Lower lobe of right lung (tissue), 2 donors: ENCODE results near the gene CRY1. TPM values are rescaled to one million over a fixed set of nuclear protein-coding genes. Genes with fewer than 3 reads are reported as not detected.

Source experiments
- ATAC-seq, 2 donors: fragments of 200-7000 bp; cut with Tn5 transposase; one replicate each; pipeline ENCODE4 v1.9.1; 2020 to 2022; ENCODE audit warnings: mild to moderate bottlenecking in 2 of 2, moderate library complexity in 2 of 2
- DNase-seq: peaks from one replicate; pipeline ENCODE4 v3.0.0-alpha.2; 2020
- H3K27ac ChIP-seq: fragments of 200-600 bp; one replicate; pipeline ENCODE4 v1.8.0; 2022
- H3K27me3 ChIP-seq: fragments of 200-600 bp; one replicate; pipeline ENCODE4 v1.8.0; 2022; ENCODE audit warnings: low read depth
- H3K36me3 ChIP-seq: fragments of 200-600 bp; one replicate; pipeline ENCODE4 v1.8.0; 2022; ENCODE audit warnings: mild to moderate bottlenecking
- H3K4me1 ChIP-seq: fragments of 200-600 bp; one replicate; pipeline ENCODE4 v1.8.0; 2022
- H3K4me3 ChIP-seq: fragments of 200-600 bp; one replicate; pipeline ENCODE4 v1.8.0; 2022; ENCODE audit warnings: mild to moderate bottlenecking
- H3K9me3 ChIP-seq: fragments of 200-600 bp; one replicate; pipeline ENCODE4 v1.8.0; 2022
- CTCF ChIP-seq: fragments of 200-600 bp; IDR thresholded peaks from one replicate; pipeline ENCODE4 v1.8.0; 2022; ENCODE audit warnings: antibody characterized with exemption, mild to moderate bottlenecking
- intact Hi-C: fragments of 100-400 bp; cut with DNase I; formaldehyde crosslinking; loops from one replicate; pipeline ENCODE4 v1.11.0; 2022
- total RNA-seq: library from RNA; stranded (reverse); fragmentation: NEBNext Ultra II Directional; extraction: Animal tissue kit (Norgen Biotek cat#: 25700); gene quantifications from one replicate; pipeline ENCODE4 v1.2.1, GENCODE V29; 2021
- donor health status: DM: no; HTN: yes; CAD: no; lungs with severe emphysema.

The CRY1 gene
- total RNA-seq, 1 donor from 2014 or later: 18.8 TPM

GRCh38 chr12:106953352-106954250, 139.7 kb downstream of the CRY1 start:
- Histone ChIP-seq H3K4me1 (peaks cover 22% of the 10 kb centered on the region), H3K27ac (no peak overlapping the region), H3K9me3 (no peaks in the 10 kb centered on the region), H3K4me3 (no peak overlapping the region), H3K36me3 (no peaks in the 10 kb centered on the region), H3K27me3 (no peaks in the 10 kb centered on the region)
- intact Hi-C loops: no loop called here
- ATAC-seq: no peak
- TF ChIP-seq CTCF: no peak
- DNase-seq: no peak

- peaks cover 7% of the 10 kb centered on the region for H3K4me1 ChIP-seq
- intact Hi-C loops: no loop called here
- ATAC-seq: no peak
These were observed 142.8 kb downstream of the CRY1 start for GRCh38 chr12:106950591-106950990.

GRCh38 chr12:106947461-106947860, 145.9 kb downstream of the CRY1 start:
- H3K4me3 ChIP-seq: no peak overlapping the region
- TF ChIP-seq CTCF: no peak
- H3K27me3 ChIP-seq: no peaks in the 10 kb centered on the region
- DNase-seq (no peak), ATAC-seq (no peak)
- no peaks in the 10 kb centered on the region for H3K36me3 ChIP-seq
- H3K9me3 ChIP-seq: no peaks in the 10 kb centered on the region
- H3K27ac ChIP-seq: no peak overlapping the region
- intact Hi-C loops: no loop called here
- H3K4me1 ChIP-seq: no peaks in the 10 kb centered on the region

More at GRCh38 chr12:106950591-106950990, 142.8 kb downstream of the CRY1 start:
- no peak for DNase-seq
- Histone ChIP-seq H3K36me3 (no peaks in the 10 kb centered on the region), H3K27me3 (no peaks in the 10 kb centered on the region), H3K9me3 (no peaks in the 10 kb centered on the region), H3K27ac (no peak overlapping the region), H3K4me3 (no peak overlapping the region)
- TF ChIP-seq CTCF: no peak

GRCh38 chr12:106945261-106945851, 148.0 kb downstream of the CRY1 start:
- Histone ChIP-seq H3K36me3 (no peaks in the 10 kb centered on the region), H3K4me1 (no peaks in the 10 kb centered on the region), H3K4me3 (no peak overlapping the region), H3K27ac (no peak overlapping the region), H3K9me3 (no peaks in the 10 kb centered on the region), H3K27me3 (no peaks in the 10 kb centered on the region)
- TF ChIP-seq CTCF: no peak
- no peak for DNase-seq
- ATAC-seq: no peak
- intact Hi-C loops: no loop called here

GRCh38 chr12:106942775-106943174, 150.6 kb downstream of the CRY1 start:
- H3K9me3 ChIP-seq: no peaks in the 10 kb centered on the region
- H3K36me3 ChIP-seq: no peaks in the 10 kb centered on the region
- no peak for DNase-seq
- intact Hi-C loops: no loop called here
- H3K27ac ChIP-seq: no peak overlapping the region
- no peaks in the 10 kb centered on the region for H3K27me3 ChIP-seq
- no peak for ATAC-seq
- no peak for TF ChIP-seq CTCF
- H3K4me3 ChIP-seq: no peak overlapping the region
- H3K4me1 ChIP-seq: no peaks in the 10 kb centered on the region
